Astrocyte of the spinal cord (primary cell): ENCODE data around the gene MORN1.

Experiments used
- DNase-seq: peaks from one replicate; pipeline ENCODE4 v3.0.0; 2011; ENCODE audit warnings: low read depth, low spot score
- H3K4me3 ChIP-seq: 2 replicates; pipeline ENCODE4 v1.5.1; 2011; ENCODE audit warnings: low read depth, mild to moderate bottlenecking, low read length, moderate library complexity
- CTCF ChIP-seq: IDR thresholded peaks from 2 replicates; pipeline ENCODE4 v1.5.1; 2012; ENCODE audit warnings: low read depth, mild to moderate bottlenecking, low read length, inconsistent platforms
- in situ Hi-C: cut with HindIII; loops from 2 replicates; pipeline ENCODE4 v1.10.0; 2017; ENCODE audit warnings: low sequenced_read_pairs

Gene MORN1

DNA sequence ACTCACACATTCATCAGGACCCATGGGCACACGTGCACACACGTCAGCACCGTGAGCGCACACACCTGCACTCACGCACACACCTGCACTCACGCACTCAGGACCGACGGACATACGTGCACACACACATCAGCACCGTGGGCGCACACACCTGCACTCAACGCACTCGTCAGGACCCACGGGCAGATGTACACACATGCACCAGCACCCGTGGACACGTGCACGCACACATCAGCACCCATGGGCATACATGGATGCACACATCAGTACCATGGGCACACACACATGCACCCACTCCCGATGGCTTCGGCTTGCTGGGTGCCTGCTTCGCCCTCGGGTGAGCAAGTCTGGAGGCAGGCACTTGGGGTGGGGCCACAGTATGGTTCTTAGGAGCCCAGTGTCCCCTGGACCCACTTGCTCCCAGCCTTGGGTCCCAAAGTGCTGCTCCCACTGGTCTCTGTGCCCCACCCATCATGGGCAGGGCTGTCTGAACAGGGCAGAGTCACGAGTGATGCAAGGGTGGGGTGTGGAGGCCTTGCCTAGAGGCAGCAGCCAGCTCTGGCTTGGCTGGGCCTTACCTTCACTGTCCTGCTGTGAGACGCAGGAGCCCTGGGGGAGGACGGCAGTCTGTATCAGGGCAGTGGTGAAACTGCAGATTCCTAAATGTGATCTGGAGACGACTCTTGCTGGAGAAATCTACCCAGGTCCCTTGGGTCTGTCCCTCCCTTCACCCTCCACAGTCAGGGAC, 113.4 kb downstream of the MORN1 start:
- in situ Hi-C loops = no loop called here
- no peak overlapping the region for H3K4me3 ChIP-seq
- DNase-seq = no peak
- TF ChIP-seq CTCF = no peak

GRCh38 chr1:2276803-2277580, 114.4 kb downstream of the MORN1 start:
- in situ Hi-C loops = no loop called here
- TF ChIP-seq CTCF = no peak
- DNase-seq = peak; percentile 54
- no peak overlapping the region for H3K4me3 ChIP-seq

DNA sequence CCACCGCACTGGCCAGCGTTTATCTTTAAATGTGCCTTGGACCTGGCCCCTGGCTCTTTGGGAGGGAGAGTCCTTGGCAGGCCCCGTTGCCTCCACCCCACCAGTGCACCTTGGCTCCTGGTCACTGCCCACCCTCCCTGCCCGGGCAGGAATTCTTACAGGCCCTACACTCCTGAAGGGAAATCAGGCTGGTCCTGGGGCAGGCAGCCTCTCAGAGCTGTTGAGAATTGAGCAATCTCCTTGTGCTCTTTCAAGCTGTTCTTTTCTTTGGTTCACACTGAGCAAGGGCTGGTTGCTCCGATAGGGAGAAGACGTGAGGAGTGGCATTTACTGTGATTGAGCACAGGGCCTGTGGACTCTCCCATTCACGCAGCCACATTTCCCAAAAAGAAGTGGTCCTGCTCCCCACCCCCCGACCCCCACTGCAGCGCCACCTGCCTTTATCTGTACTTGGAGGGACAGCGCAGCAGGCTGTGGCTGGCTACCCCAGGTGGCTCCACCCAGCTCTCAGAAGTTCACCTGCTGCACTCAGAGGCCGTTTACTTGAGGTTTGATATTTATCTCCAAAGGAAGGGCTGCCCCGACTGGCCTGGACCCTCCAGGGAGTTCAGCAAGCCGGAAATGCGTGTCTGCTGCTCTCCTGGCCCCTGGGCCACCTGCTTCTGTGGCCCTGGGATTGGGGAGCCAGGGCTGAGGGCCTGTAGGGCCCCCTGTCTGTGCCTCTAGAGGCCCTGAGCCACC, 115.4 kb downstream of the MORN1 start:
- H3K4me3 ChIP-seq = no peak overlapping the region
- TF ChIP-seq CTCF = no peak
- in situ Hi-C loops = no loop called here
- peak; percentile 50 for DNase-seq

DNA sequence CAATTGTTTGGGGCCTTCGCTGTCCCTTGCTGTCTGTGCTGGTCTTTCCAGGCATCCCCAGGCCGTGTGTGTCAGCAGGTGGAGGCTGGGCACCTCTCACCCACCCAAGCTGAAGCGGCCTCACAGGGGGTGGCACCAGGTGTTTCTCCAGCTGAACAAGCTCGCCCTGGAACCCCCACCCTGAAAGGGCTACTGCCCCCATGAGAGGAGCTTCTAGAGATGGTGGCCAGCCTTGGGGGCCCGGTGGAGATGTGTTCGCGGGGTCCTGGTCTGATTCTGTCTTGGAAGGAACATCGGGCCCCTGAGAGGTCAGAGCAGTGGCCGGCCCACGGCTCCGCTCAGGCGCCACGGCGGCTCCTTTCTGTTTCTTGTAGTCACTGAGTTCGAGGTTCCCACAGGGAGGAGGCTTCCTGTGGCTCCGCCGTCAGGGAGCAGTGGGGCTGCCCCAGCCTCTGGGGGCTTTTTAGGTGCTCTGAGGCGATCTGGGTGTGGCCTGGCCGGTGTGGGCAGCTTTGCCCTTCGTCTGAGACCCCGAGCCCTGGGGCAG, 116.4 kb downstream of the MORN1 start:
- TF ChIP-seq CTCF = no peak
- H3K4me3 ChIP-seq = no peak overlapping the region
- in situ Hi-C loops = no loop called here
- DNase-seq = no peak

GRCh38 chr1:2274231-2274928, 117.0 kb downstream of the MORN1 start:
- no peak for TF ChIP-seq CTCF
- H3K4me3 ChIP-seq = no peak overlapping the region
- no peak for DNase-seq
- in situ Hi-C loops = no loop called here
